8988T (cell line): Measurements from ENCODE around the gene RHOF.

Source experiments
- DNase-seq: peaks from one replicate; pipeline ENCODE4 v3.0.0; 2011

RHOF gene

GRCh38 chr12:121793440-121793837, at the start of gene RHOF:
RHOF (minus strand) TSS chr12:121793688; CDS start chr12:121793633, 55 bp downstream.
- DNase-seq = no peak

- no peak for DNase-seq
These were observed 46.7 kb upstream of the RHOF start for GRCh38 chr12:121839993-121840761.

GRCh38 chr12:121839106-121839992, 45.9 kb upstream of the RHOF start:
- DNase-seq = peak; percentile 90

- DNase-seq = no peak
These were observed 44.6 kb upstream of the RHOF start for GRCh38 chr12:121838126-121838525.

GRCh38 chr12:121837680-121838079, 44.2 kb upstream of the RHOF start:
- no peak for DNase-seq

- DNase-seq = no peak
These were observed 38.2 kb upstream of the RHOF start for GRCh38 chr12:121831571-121832245.

- no peak for DNase-seq
These were observed 37.2 kb upstream of the RHOF start for GRCh38 chr12:121830588-121831265.

- no peak for DNase-seq
These were observed 36.6 kb upstream of the RHOF start for GRCh38 chr12:121830134-121830533.

- no peak for DNase-seq
These were observed 35.9 kb upstream of the RHOF start for GRCh38 chr12:121829250-121829918.

GRCh38 chr12:121828826-121829225, 35.3 kb upstream of the RHOF start:
- no peak for DNase-seq

GRCh38 chr12:121828306-121828705, 34.8 kb upstream of the RHOF start:
- DNase-seq = no peak

- no peak for DNase-seq
These were observed 34.0 kb upstream of the RHOF start for GRCh38 chr12:121827351-121828099.

- DNase-seq = no peak
These were observed 33.0 kb upstream of the RHOF start for GRCh38 chr12:121826318-121827150.

- DNase-seq = no peak
These were observed 31.6 kb upstream of the RHOF start for GRCh38 chr12:121825041-121825523.

GRCh38 chr12:121823727-121824115, 30.2 kb upstream of the RHOF start:
- no peak for DNase-seq

- no peak for DNase-seq
These were observed 29.7 kb upstream of the RHOF start for GRCh38 chr12:121823101-121823726.

- no peak for DNase-seq
These were observed 29.1 kb upstream of the RHOF start for GRCh38 chr12:121822393-121823100.

- no peak for DNase-seq
These were observed 26.6 kb upstream of the RHOF start for GRCh38 chr12:121820056-121820455.
